Gastroesophageal sphincter (tissue), 3 donors: ENCODE results near the gene EIPR1.

Source experiments
- POLR2A ChIP-seq, 2 donors: fragments of 450-650 bp; IDR thresholded peaks; one replicate each; pipeline ENCODE4 v1.6.1; 2017; ENCODE audit warnings: antibody characterized with exemption in 2 of 2, mild to moderate bottlenecking in 2 of 2, moderate library complexity in 1 of 2
- TF ChIP-seq, protein P1 (sequence below), 4 experiments: fragments of 200-600 bp in 2 of 4; fragments of 450-650 bp in 2 of 4; sonication (generic) in 1 of 4; IDR thresholded peaks; one replicate each; pipeline ENCODE4 v1.5.1; 2017 to 2019; ENCODE audit warnings: antibody characterized with exemption in 4 of 4, mild to moderate bottlenecking in 2 of 4, moderate library complexity in 2 of 4

DNA sequence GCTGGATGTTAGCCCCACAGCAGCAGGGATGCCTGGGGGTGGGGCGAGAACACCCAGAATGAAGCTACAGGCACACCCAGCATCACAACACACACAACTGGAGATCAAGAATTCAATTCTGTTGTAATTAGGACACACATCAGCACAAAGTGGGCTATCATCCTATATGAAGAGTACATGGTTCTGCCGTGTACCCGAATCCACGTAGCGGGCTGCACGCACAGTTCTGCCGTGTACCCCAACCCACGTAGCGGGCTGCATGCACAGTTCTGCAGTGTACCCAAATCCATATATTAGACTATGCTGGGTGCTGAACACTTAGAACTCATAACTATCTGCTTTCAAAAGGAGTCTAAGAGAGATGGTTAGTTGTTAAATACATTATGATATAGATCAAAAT, 86.5 kb downstream of the EIPR1 start:
- TF ChIP-seq POLR2A (IDR thresholded peaks at IDR 0.05): no peak
- TF ChIP-seq, protein P1, sequence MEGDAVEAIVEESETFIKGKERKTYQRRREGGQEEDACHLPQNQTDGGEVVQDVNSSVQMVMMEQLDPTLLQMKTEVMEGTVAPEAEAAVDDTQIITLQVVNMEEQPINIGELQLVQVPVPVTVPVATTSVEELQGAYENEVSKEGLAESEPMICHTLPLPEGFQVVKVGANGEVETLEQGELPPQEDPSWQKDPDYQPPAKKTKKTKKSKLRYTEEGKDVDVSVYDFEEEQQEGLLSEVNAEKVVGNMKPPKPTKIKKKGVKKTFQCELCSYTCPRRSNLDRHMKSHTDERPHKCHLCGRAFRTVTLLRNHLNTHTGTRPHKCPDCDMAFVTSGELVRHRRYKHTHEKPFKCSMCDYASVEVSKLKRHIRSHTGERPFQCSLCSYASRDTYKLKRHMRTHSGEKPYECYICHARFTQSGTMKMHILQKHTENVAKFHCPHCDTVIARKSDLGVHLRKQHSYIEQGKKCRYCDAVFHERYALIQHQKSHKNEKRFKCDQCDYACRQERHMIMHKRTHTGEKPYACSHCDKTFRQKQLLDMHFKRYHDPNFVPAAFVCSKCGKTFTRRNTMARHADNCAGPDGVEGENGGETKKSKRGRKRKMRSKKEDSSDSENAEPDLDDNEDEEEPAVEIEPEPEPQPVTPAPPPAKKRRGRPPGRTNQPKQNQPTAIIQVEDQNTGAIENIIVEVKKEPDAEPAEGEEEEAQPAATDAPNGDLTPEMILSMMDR (IDR thresholded peaks at IDR 0.05): no peak
